DOHH2 (cell line): Measurements from ENCODE around the gene RCAN2.

ENCODE experiments used
- EZH2phosphoT487 ChIP-seq: fragments of 200-600 bp; sonication (generic); IDR thresholded peaks from 2 replicates; pipeline ENCODE4 v1.6.1; 2017; ENCODE audit warnings: borderline replicate concordance, mild to moderate bottlenecking, antibody characterized with exemption, low read length, moderate library complexity, mixed read lengths
- TF ChIP-seq, protein P1 (sequence below): fragments of 200-600 bp; sonication (generic); IDR thresholded peaks from one replicate; pipeline ENCODE4 v1.5.1; 2014; ENCODE audit warnings: antibody characterized with exemption, mild to moderate bottlenecking, low read depth, low read length; ENCODE audit not compliant: poor library complexity, severe bottlenecking

DNA sequence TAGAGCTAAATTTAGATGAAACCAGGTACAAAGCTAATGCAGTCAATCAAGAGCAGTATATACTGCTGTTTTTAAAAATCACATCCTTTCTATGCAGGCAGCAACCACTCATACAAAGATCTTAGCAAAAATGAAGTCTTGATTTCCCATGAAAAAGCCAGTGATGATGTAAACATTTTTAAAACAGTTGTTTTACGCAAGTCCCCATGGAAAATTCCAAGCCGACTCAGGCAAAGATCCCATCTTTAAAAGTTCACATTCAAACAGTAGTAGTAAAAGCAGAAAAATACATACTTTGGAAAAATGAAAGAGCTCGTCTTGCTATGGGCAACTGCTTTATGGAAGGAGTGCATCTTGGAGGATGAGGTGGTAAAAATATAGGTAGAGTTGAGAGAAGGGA is 84.0 kb downstream of the RCAN2 start:
- TF ChIP-seq, protein P1, sequence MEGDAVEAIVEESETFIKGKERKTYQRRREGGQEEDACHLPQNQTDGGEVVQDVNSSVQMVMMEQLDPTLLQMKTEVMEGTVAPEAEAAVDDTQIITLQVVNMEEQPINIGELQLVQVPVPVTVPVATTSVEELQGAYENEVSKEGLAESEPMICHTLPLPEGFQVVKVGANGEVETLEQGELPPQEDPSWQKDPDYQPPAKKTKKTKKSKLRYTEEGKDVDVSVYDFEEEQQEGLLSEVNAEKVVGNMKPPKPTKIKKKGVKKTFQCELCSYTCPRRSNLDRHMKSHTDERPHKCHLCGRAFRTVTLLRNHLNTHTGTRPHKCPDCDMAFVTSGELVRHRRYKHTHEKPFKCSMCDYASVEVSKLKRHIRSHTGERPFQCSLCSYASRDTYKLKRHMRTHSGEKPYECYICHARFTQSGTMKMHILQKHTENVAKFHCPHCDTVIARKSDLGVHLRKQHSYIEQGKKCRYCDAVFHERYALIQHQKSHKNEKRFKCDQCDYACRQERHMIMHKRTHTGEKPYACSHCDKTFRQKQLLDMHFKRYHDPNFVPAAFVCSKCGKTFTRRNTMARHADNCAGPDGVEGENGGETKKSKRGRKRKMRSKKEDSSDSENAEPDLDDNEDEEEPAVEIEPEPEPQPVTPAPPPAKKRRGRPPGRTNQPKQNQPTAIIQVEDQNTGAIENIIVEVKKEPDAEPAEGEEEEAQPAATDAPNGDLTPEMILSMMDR = no peak
- no peak for TF ChIP-seq EZH2phosphoT487
